GM12891 (cell line): ENCODE results near the gene EYS.

Experiments
- PAX5 ChIP-seq: IDR thresholded peaks from 2 replicates; pipeline ENCODE4 v1.6.1; 2011; ENCODE audit warnings: low read length, moderate library complexity, mild to moderate bottlenecking; ENCODE audit not compliant: insufficient read depth, severe bottlenecking
- POLR2A ChIP-seq: IDR thresholded peaks from 2 replicates; pipeline ENCODE4 v1.6.1; 2011; ENCODE audit warnings: low read depth, low read length, control low read depth
- POLR2AphosphoS5 ChIP-seq: IDR thresholded peaks from 2 replicates; pipeline ENCODE4 v1.6.1; 2011; ENCODE audit warnings: low read depth, low read length, control low read depth
- POU2F2 ChIP-seq: IDR thresholded peaks from 2 replicates; pipeline ENCODE4 v1.6.1; 2011; ENCODE audit warnings: low read depth, mild to moderate bottlenecking, control low read depth, low read length, moderate library complexity
- SPI1 ChIP-seq: IDR thresholded peaks from 2 replicates; pipeline ENCODE4 v1.6.1; 2011; ENCODE audit warnings: low read depth, low read length, control low read depth
- TAF1 ChIP-seq: IDR thresholded peaks from 2 replicates; pipeline ENCODE4 v1.6.1; 2011; ENCODE audit warnings: low read depth, low read length, control low read depth

- TF ChIP-seq POLR2A = no peak
- TF ChIP-seq SPI1 = no peak
- no peak for TF ChIP-seq POLR2AphosphoS5
- TF ChIP-seq PAX5 = no peak
- no peak for TF ChIP-seq TAF1
- no peak for TF ChIP-seq POU2F2
Observed at GRCh38 chr6:64831680-64832079, 875.3 kb downstream of the EYS start.
